Mucosa of rectum (tissue), 2 donors: ENCODE results near the gene SNURF.

Experiments
- H3K27ac ChIP-seq, 2 donors: one replicate each; pipeline ENCODE4 v1.7.0; 2013; ENCODE audit warnings: inconsistent platforms in 2 of 2, low read depth in 2 of 2, low read length in 2 of 2
- H3K27me3 ChIP-seq, 2 donors: one replicate each; pipeline ENCODE4 v1.7.0; 2013; ENCODE audit warnings: low read length in 2 of 2; ENCODE audit not compliant: control insufficient read depth in 2 of 2, insufficient read depth in 2 of 2
- H3K36me3 ChIP-seq, 2 donors: one replicate each; pipeline ENCODE4 v1.7.0; 2013; ENCODE audit warnings: low read length in 2 of 2; ENCODE audit not compliant: control insufficient read depth in 2 of 2, insufficient read depth in 2 of 2
- H3K4me1 ChIP-seq, 2 donors: one replicate each; pipeline ENCODE4 v1.7.0; 2013; ENCODE audit warnings: low read length in 2 of 2, mild to moderate bottlenecking in 1 of 2; ENCODE audit not compliant: control insufficient read depth in 2 of 2, insufficient read depth in 2 of 2
- H3K4me3 ChIP-seq, 2 donors: one replicate each; pipeline ENCODE4 v1.7.0; 2013; ENCODE audit warnings: low read length in 2 of 2
- H3K9ac ChIP-seq, 2 donors: one replicate each; pipeline ENCODE4 v1.7.0; 2013; ENCODE audit warnings: low read length in 2 of 2, low read depth in 1 of 2, mild to moderate bottlenecking in 1 of 2
- H3K9me3 ChIP-seq, 2 donors: one replicate each; pipeline ENCODE4 v1.7.0; 2013; ENCODE audit warnings: low read length in 2 of 2; ENCODE audit not compliant: control insufficient read depth in 2 of 2
- donor health status: healthy.
- donor health status: Normal muscosa, but diverticular disease.

Gene SNURF

GRCh38 chr15:24940236-24940635, 14.6 kb upstream of the SNURF start:
- H3K36me3 ChIP-seq = no peaks in the 10 kb centered on the region
- no peak overlapping the region for H3K9ac ChIP-seq
- H3K27ac ChIP-seq = no peak overlapping the region
- H3K4me1 ChIP-seq = no peaks in the 10 kb centered on the region
- H3K4me3 ChIP-seq = no peak overlapping the region
- H3K27me3 ChIP-seq = no peaks in the 10 kb centered on the region
- no peaks in the 10 kb centered on the region for H3K9me3 ChIP-seq

DNA sequence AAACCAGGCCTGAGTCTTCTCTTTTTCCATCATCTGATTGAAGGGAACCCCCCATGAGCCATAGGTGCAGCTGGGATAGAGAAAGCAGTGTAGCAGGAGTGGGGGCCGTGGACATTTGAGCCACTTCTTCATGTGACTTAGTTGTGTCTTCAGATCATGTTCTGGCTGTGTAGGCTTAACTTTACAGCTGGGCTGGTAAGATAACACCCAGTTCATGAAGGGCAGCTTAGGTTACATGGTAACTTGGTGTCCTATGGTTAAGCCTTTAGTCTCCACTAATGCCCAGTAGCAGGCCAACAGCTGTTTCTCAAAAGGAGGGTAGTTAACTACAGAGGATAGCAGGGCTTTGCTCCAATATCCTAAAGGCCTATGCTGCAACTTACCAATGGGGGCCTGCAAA, 11.4 kb upstream of the SNURF start:
- H3K4me3 ChIP-seq = no peak overlapping the region
- no peaks in the 10 kb centered on the region for H3K9me3 ChIP-seq
- H3K36me3 ChIP-seq = no peaks in the 10 kb centered on the region
- H3K9ac ChIP-seq = no peak overlapping the region
- H3K27ac ChIP-seq = no peak overlapping the region
- H3K27me3 ChIP-seq = no peaks in the 10 kb centered on the region
- H3K4me1 ChIP-seq = no peaks in the 10 kb centered on the region

DNA sequence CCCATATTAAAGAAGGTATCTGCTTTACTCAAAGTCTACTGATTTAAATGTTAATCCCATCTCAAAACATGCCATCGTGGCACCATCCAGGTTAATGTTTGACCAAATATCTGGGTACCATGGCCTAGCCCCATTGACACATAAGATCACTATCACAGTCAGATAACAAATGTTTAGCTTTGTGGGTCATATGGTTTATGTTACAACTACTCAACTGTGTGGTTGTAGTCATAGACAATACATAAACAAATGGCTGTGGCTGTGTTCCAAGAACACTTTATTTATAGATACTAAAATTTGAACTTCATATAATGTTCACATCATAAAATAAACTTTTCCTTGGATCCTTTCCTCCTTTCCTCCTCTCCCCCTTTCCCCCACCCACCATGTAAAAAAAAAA, 9.8 kb upstream of the SNURF start:
- Histone ChIP-seq H3K9ac (no peak overlapping the region), H3K27me3 (no peaks in the 10 kb centered on the region), H3K36me3 (no peaks in the 10 kb centered on the region), H3K27ac (no peak overlapping the region), H3K4me1 (no peaks in the 10 kb centered on the region), H3K9me3 (no peaks in the 10 kb centered on the region), H3K4me3 (no peak overlapping the region)

DNA sequence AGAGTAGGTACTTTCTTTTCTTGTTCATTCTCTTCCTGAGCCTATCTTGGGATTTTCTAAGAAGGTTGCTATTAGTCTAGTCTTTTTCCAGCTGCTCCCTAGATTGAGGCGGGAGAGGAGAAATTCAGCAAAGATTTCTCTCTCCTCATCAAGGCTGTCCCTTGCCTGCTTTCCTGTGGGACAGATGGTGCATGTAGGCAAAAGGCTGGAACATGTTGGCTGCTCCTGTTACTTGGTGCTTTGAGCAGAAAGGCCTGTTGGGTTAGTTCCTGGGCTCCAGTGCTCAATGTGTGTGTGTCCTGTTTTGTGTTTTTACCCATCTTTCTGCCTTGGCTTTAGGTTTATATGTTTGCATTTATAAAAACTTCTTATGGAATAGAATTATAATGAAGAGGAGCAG, 9.1 kb upstream of the SNURF start:
- no peak overlapping the region for H3K27ac ChIP-seq
- H3K9me3 ChIP-seq = no peaks in the 10 kb centered on the region
- no peaks in the 10 kb centered on the region for H3K4me1 ChIP-seq

GRCh38 chr15:24948495-24948894, 6.3 kb upstream of the SNURF start:
- Histone ChIP-seq H3K4me1 (no peaks in the 10 kb centered on the region), H3K4me3 (no peak overlapping the region), H3K36me3 (no peaks in the 10 kb centered on the region), H3K9me3 (no peaks in the 10 kb centered on the region), H3K9ac (no peak overlapping the region), H3K27ac (no peak overlapping the region), H3K27me3 (no peaks in the 10 kb centered on the region)

More for the DNA sequence above, 9.1 kb upstream of the SNURF start:
- Histone ChIP-seq H3K9ac (no peak overlapping the region), H3K27me3 (no peaks in the 10 kb centered on the region), H3K36me3 (no peaks in the 10 kb centered on the region), H3K4me3 (no peak overlapping the region)

- Histone ChIP-seq H3K27ac (peak overlapping the region; percentile 78 to 86), H3K4me1 (peaks cover 0 to 2% of the 10 kb centered on the region in 2 donors), H3K36me3 (no peaks in the 10 kb centered on the region), H3K9ac (peak overlapping the region; percentile 73 to 84), H3K27me3 (no peaks in the 10 kb centered on the region), H3K4me3 (peak overlapping the region; percentile 88 to 90), H3K9me3 (no peaks in the 10 kb centered on the region)
Measured at GRCh38 chr15:24955531-24955921, 739 bp downstream of the SNURF start.

GRCh38 chr15:24956111-24956838, 1.5 kb downstream of the SNURF start:
- peak overlapping the region; percentile 88 to 90 for H3K4me3 ChIP-seq
- H3K27me3 ChIP-seq = no peaks in the 10 kb centered on the region
- peak overlapping the region; percentile 73 to 84 for H3K9ac ChIP-seq
- no peaks in the 10 kb centered on the region for H3K36me3 ChIP-seq
- peak overlapping the region; percentile 78 to 86 for H3K27ac ChIP-seq
- H3K4me1 ChIP-seq = peaks cover 0 to 2% of the 10 kb centered on the region in 2 donors
- H3K9me3 ChIP-seq = no peaks in the 10 kb centered on the region

- Histone ChIP-seq H3K27ac (no peak overlapping the region), H3K27me3 (no peaks in the 10 kb centered on the region), H3K36me3 (no peaks in the 10 kb centered on the region), H3K4me1 (peaks cover 0 to 2% of the 10 kb centered on the region in 2 donors), H3K9me3 (no peaks in the 10 kb centered on the region), H3K9ac (no peak overlapping the region), H3K4me3 (no peak overlapping the region)
Measured at GRCh38 chr15:24957691-24958090, 2.9 kb downstream of the SNURF start.

- Histone ChIP-seq H3K9me3 (peaks cover 3 to 6% of the 10 kb centered on the region in 2 donors), H3K36me3 (peaks cover 8 to 14% of the 10 kb centered on the region in 2 donors), H3K4me1 (no peaks in the 10 kb centered on the region), H3K27ac (no peak overlapping the region), H3K4me3 (no peak overlapping the region), H3K9ac (no peak overlapping the region), H3K27me3 (no peaks in the 10 kb centered on the region)
Measured at GRCh38 chr15:24961967-24962366, 7.2 kb downstream of the SNURF start.

DNA sequence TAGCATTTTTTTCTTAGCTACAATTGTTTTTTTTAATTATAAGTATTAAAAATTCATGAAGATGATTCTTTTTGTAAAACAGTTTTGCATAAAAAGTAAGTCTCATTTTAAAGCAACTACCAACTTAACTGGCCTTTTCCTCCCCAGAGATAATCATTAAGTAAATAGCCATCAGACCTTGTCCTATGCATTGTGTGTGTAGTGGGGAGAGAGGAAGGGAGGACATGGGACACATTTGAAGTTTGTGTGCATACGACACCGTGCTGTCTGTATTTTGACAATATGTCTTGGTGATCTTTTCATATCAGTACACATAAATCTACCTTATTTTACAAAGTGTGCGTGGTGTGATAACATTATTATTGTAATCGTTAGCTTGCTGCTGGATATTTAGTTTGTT, 8.1 kb downstream of the SNURF start:
- H3K4me3 ChIP-seq = no peak overlapping the region
- peaks cover 8 to 15% of the 10 kb centered on the region in 2 donors for H3K36me3 ChIP-seq
- H3K4me1 ChIP-seq = no peaks in the 10 kb centered on the region
- no peak overlapping the region for H3K9ac ChIP-seq
- no peak overlapping the region for H3K27ac ChIP-seq
- H3K27me3 ChIP-seq = no peaks in the 10 kb centered on the region
- peaks cover 3 to 6% of the 10 kb centered on the region in 2 donors for H3K9me3 ChIP-seq
